Smooth muscle cell (in vitro differentiated cells): ENCODE measurements around the gene SERINC2. TPM values are rescaled to one million over a fixed set of nuclear protein-coding genes. Genes with fewer than 3 reads are reported as not detected.

ENCODE experiments used
- DNase-seq: peaks from one replicate; lab custom pipeline; 2025; ENCODE audit not compliant: unreplicated experiment; lab: John Stamatoyannopoulos, UW
- H2AFZ ChIP-seq: fragments of 200-600 bp; sonication (generic); 2 replicates; pipeline ENCODE4 v1.6.0; 2016; ENCODE audit warnings: antibody characterized with exemption, low read depth, mild to moderate bottlenecking
- H3F3A ChIP-seq: fragments of 200-600 bp; sonication (generic); 2 replicates; pipeline ENCODE4 v1.6.0; 2017; ENCODE audit warnings: antibody characterized with exemption, low read depth
- H3K27ac ChIP-seq: fragments of 200-600 bp; sonication (generic); 2 replicates; pipeline ENCODE4 v1.5.1; 2016; ENCODE audit warnings: low read depth, mild to moderate bottlenecking
- H3K27me3 ChIP-seq: fragments of 200-600 bp; sonication (generic); 2 replicates; pipeline ENCODE4 v1.6.1; 2016; ENCODE audit warnings: low read depth, mild to moderate bottlenecking
- H3K36me3 ChIP-seq: fragments of 200-600 bp; sonication (generic); 2 replicates; pipeline ENCODE4 v1.5.1; 2016; ENCODE audit warnings: low read depth
- H3K4me1 ChIP-seq: fragments of 200-600 bp; sonication (generic); 2 replicates; pipeline ENCODE4 v1.5.1; 2016; ENCODE audit warnings: low read depth
- H3K4me2 ChIP-seq: fragments of 200-600 bp; sonication (generic); 2 replicates; pipeline ENCODE4 v1.6.0; 2016; ENCODE audit warnings: mild to moderate bottlenecking
- H3K4me3 ChIP-seq: fragments of 200-600 bp; sonication (generic); 2 replicates; pipeline ENCODE4 v1.5.1; 2016; ENCODE audit warnings: mild to moderate bottlenecking
- H3K79me2 ChIP-seq: fragments of 200-600 bp; sonication (generic); 2 replicates; pipeline ENCODE4 v1.6.0; 2016; ENCODE audit warnings: low read depth, mild to moderate bottlenecking
- H3K9ac ChIP-seq: fragments of 200-600 bp; sonication (generic); 2 replicates; pipeline ENCODE4 v1.6.0; 2016; ENCODE audit warnings: low read depth
- H3K9me3 ChIP-seq: fragments of 200-600 bp; sonication (generic); replicated peaks from 2 replicates; pipeline ENCODE4 v1.5.1; 2016; ENCODE audit warnings: low read depth
- H4K20me1 ChIP-seq: fragments of 200-600 bp; sonication (generic); 2 replicates; pipeline ENCODE4 v1.6.0; 2016; ENCODE audit warnings: low read depth
- WGBS: methylation state at CpG from one replicate; pipeline ENCODE4 v1.1.7; 2016; ENCODE audit warnings: low lambda C conversion rate; 5-methylcytosine and 5-hydroxymethylcytosine counted together
- polyA plus RNA-seq: library from polyadenylated mRNA; unstranded; fragments of >200 nt; fragmentation: Nextera tagmentation; extraction: Ambion mirVana; gene quantifications from 2 replicates; pipeline ENCODE4 v1.2.1, GENCODE V29; 2016
- total RNA-seq: library from RNA; depleted of rRNA; stranded (reverse); fragments of >200 nt; gene quantifications from 2 replicates; pipeline ENCODE4 v1.2.3, GENCODE V29; 2014
- TF ChIP-seq, protein P1 (sequence below): fragments of 200-600 bp; sonication (generic); IDR thresholded peaks from 2 replicates; pipeline ENCODE4 v1.5.1; 2017; ENCODE audit warnings: borderline replicate concordance, mild to moderate bottlenecking, antibody characterized with exemption; ENCODE audit not compliant: insufficient read depth, poor library complexity, severe bottlenecking

Gene SERINC2
- total and polyA plus RNA-seq, 2 experiments from 2014 or later, result 31.6 to 41.3 TPM

DNA sequence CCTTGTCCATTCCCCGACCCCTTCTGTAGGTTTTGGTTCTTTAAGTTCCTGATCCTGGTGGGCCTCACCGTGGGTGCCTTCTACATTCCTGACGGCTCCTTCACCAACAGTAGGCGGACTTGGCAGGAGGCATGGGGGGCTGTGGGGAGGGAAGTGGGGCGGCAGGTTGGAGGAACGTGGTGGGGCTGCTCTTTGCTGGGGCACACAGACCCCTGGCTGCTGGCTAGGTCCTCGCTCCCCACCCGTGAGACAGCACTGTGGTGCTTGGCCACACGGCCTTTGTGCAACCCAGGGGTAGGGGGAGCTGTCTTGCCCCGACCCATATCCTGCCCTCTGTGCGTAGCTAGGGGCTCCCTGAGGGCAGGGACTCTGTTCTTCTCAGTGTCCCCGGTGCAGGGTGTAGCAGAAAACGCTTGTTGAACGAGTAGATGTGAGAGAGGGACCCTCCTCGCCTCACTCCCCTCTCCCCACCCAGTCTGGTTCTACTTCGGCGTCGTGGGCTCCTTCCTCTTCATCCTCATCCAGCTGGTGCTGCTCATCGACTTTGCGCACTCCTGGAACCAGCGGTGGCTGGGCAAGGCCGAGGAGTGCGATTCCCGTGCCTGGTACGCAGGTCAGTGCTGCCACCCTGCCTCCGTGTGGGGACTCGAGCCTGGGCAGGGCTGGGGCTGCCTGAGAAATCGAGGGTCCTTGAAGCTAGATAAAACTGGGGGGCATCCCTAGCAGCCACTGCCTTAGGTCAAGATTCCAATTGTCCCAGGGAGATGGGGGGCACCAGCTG is 12.5 kb downstream of the SERINC2 start:
- Histone ChIP-seq H3K4me2 (no peak overlapping the region), H3K79me2 (no peaks in the 10 kb centered on the region), H4K20me1 (peaks cover 22% of the 10 kb centered on the region), H2AFZ (no peak overlapping the region), H3K4me3 (no peak overlapping the region), H3K27ac (no peak overlapping the region), H3K9me3 (no peaks in the 10 kb centered on the region), H3K9ac (no peak overlapping the region), H3K36me3 (no peaks in the 10 kb centered on the region), H3K27me3 (no peaks in the 10 kb centered on the region), H3K4me1 (peaks cover 4% of the 10 kb centered on the region), H3F3A (peaks cover 6% of the 10 kb centered on the region)
- DNase-seq, result no peak
- WGBS, result 89% methylated on average over 28 of the region's 28 CpGs
- TF ChIP-seq, protein P1, sequence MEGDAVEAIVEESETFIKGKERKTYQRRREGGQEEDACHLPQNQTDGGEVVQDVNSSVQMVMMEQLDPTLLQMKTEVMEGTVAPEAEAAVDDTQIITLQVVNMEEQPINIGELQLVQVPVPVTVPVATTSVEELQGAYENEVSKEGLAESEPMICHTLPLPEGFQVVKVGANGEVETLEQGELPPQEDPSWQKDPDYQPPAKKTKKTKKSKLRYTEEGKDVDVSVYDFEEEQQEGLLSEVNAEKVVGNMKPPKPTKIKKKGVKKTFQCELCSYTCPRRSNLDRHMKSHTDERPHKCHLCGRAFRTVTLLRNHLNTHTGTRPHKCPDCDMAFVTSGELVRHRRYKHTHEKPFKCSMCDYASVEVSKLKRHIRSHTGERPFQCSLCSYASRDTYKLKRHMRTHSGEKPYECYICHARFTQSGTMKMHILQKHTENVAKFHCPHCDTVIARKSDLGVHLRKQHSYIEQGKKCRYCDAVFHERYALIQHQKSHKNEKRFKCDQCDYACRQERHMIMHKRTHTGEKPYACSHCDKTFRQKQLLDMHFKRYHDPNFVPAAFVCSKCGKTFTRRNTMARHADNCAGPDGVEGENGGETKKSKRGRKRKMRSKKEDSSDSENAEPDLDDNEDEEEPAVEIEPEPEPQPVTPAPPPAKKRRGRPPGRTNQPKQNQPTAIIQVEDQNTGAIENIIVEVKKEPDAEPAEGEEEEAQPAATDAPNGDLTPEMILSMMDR, result no peak

DNA sequence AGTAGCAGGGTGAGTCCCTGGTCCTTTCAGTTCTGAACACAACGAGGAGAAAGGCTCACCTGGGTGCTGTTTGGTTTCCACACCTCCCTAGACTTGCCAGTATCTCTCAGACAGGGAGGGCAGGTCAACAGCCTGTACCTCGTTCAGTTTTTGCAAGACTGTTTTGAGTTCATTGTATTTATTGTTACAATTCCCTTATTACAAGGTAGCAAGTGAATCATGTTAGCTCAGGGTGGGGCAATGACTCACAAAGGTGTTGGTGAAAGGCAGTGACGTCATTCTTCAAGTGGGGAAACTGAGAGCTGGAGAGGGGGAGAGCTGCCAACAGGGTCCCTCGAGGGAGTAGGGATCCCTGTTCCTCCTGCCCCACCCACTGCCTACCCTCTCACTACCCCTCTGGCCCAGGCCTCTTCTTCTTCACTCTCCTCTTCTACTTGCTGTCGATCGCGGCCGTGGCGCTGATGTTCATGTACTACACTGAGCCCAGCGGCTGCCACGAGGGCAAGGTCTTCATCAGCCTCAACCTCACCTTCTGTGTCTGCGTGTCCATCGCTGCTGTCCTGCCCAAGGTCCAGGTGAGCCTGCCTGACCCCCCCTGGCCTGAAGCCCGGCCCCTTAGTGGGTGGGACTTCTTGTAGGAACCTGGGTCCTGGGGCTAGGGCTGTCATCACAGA is 13.4 kb downstream of the SERINC2 start:
- Histone ChIP-seq H4K20me1 (peaks cover 19% of the 10 kb centered on the region), H3K4me2 (no peak overlapping the region), H3K27ac (no peak overlapping the region), H3K4me3 (no peak overlapping the region), H3K9ac (no peak overlapping the region), H3K79me2 (no peaks in the 10 kb centered on the region), H3F3A (peaks cover 6% of the 10 kb centered on the region), H3K36me3 (no peaks in the 10 kb centered on the region), H3K4me1 (no peaks in the 10 kb centered on the region), H3K27me3 (no peaks in the 10 kb centered on the region), H3K9me3 (no peaks in the 10 kb centered on the region), H2AFZ (no peak overlapping the region)
- 91% methylated on average over 14 of the region's 14 CpGs for WGBS
- DNase-seq, result no peak
- TF ChIP-seq, protein P1, result no peak

DNA sequence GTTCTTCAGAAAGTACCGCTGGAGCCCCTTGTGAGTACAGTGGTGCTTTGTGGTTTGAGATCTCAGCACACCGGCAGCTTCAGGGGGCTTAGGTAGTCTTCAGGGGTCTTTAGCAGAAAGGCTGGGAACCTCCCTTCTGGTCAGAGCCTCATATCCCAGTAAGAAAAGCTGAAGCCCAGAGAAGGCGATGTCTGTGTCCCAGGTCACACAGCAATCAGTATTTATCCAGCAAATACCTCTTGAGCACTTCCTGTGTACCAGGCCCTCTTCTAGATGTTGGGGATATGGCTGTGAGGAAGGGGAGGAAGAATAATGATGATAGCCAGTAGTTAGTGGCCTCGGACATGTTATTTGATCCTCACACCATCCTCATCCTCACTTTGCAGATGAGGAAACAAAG is 14.3 kb downstream of the SERINC2 start:
- Histone ChIP-seq H3K4me1 (no peaks in the 10 kb centered on the region), H3K9me3 (no peaks in the 10 kb centered on the region), H3K79me2 (no peaks in the 10 kb centered on the region), H4K20me1 (peaks cover 10% of the 10 kb centered on the region), H3K36me3 (no peaks in the 10 kb centered on the region), H3K4me3 (no peak overlapping the region), H3F3A (peaks cover 6% of the 10 kb centered on the region), H3K9ac (no peak overlapping the region), H3K4me2 (no peak overlapping the region), H3K27me3 (no peaks in the 10 kb centered on the region), H3K27ac (no peak overlapping the region), H2AFZ (no peak overlapping the region)
- DNase-seq, result no peak
- TF ChIP-seq, protein P1, result no peak
- WGBS, result 97% methylated on average over 4 of the region's 4 CpGs
